Choroid plexus epithelial cell (primary cell): ENCODE results near the gene TRIM50.

Experiments
- DNase-seq: peaks from one replicate; pipeline ENCODE4 v3.0.0-alpha.2; 2010; ENCODE audit warnings: low read depth
- H3K4me3 ChIP-seq: 2 replicates; pipeline ENCODE4 v1.5.1; 2011; ENCODE audit warnings: low read depth, mild to moderate bottlenecking, control low read depth, low read length, moderate library complexity
- TF ChIP-seq, protein P1 (sequence below): conservative IDR thresholded peaks from 2 replicates; pipeline ENCODE4 v1.5.1; 2011; ENCODE audit warnings: low read depth, mild to moderate bottlenecking, control low read depth, inconsistent platforms, low read length, moderate library complexity

Gene TRIM50

DNA sequence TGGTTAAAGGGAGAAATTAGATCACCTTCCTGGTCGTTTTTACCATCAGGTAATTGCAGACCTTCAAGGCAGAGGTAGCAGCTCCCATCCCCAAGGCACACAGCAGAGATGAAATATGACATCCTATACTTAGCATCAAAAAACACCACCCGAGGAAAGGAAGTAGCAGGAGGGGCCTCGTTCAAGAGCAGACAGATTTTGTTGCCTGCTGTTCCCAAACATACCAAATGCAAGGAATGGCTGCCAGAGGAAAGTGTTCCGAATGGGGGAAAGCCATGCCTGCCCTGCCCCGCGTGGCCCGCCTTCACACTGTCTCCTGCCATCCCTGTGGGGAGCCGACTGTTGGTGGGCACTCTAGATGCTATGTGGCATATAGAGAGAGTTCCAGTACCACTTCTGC lies 18.1 kb upstream of the TRIM50 start:
- DNase-seq: no peak
- H3K4me3 ChIP-seq: no peak overlapping the region
- TF ChIP-seq, protein P1, sequence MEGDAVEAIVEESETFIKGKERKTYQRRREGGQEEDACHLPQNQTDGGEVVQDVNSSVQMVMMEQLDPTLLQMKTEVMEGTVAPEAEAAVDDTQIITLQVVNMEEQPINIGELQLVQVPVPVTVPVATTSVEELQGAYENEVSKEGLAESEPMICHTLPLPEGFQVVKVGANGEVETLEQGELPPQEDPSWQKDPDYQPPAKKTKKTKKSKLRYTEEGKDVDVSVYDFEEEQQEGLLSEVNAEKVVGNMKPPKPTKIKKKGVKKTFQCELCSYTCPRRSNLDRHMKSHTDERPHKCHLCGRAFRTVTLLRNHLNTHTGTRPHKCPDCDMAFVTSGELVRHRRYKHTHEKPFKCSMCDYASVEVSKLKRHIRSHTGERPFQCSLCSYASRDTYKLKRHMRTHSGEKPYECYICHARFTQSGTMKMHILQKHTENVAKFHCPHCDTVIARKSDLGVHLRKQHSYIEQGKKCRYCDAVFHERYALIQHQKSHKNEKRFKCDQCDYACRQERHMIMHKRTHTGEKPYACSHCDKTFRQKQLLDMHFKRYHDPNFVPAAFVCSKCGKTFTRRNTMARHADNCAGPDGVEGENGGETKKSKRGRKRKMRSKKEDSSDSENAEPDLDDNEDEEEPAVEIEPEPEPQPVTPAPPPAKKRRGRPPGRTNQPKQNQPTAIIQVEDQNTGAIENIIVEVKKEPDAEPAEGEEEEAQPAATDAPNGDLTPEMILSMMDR: no peak

DNA sequence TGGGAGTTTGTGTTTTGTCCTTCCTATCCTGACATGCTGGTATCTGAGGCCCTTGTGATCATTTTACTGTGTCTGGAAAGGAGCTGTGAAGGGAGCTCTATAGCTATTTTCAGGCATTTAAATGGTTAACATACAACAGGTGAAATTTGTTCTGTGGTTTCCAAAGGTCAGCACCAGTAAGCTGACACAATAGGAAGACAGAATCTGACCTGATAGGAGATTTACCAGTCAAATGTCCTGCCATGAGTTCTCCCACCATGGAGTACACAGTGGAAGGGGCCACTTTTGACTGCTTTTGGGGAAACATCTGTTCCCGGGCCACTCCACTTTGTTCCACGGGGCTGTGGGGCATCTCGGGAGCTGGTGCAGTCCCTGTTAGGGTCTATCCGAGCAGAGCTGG lies 17.7 kb upstream of the TRIM50 start:
- TF ChIP-seq, protein P1: no peak
- H3K4me3 ChIP-seq: no peak overlapping the region
- no peak for DNase-seq

DNA sequence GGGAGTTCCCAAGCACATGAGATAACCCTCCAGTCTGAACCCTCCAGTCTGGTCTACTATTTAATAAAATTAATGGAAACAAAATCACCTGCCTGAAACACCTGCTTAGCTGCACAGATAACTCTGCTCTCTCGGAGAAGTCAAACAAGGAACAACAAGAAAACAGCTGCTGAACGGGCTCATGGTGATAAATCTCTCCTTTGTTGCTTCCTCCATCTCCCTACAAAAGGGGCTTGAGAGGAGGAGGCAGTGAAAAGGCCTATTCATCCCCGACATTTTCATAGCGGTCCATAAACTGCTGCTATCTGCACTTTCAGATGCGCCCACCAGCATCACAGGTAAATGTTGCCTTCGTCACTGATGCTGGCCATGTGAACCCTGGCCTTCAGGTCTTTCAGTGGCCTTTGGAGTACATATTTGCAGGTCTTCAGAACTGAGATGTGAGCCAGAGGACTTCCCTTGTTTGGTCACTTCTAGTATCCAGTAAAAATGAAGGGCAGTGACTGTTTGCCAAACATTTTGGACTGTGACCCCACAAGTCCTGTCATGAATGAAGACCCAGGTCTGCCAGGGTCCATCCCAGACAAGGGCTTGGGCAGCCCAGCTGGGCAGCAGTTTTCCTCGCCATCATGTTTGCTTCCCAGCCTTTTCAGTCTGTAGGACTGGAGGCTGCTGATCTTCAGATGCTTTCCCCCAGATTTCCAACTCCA lies 15.9 kb upstream of the TRIM50 start:
- no peak for DNase-seq
- H3K4me3 ChIP-seq: no peak overlapping the region
- TF ChIP-seq, protein P1: no peak

DNA sequence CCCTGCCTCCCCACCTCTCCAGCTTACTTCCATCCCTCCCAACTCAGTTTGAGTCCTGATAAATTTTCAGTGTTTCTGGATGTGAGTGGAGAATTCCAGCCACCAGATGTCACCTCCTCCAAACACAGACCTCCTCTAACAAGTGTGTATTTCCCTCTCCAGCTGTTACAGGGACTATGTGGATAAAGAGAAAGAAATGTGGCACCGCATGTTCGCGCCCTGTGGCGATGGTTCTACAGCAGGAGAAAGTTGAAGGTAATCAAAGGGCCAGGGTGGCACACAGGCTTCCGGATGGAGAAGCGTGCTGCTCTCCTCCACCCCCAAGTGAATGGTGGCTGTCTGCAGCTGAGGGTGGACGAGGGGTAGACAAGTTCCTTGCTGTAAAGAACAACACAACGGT lies 14.8 kb upstream of the TRIM50 start:
- TF ChIP-seq, protein P1: peak; percentile 78
- peak; percentile 84 for DNase-seq
- peak overlapping the region; percentile 38 for H3K4me3 ChIP-seq

DNA sequence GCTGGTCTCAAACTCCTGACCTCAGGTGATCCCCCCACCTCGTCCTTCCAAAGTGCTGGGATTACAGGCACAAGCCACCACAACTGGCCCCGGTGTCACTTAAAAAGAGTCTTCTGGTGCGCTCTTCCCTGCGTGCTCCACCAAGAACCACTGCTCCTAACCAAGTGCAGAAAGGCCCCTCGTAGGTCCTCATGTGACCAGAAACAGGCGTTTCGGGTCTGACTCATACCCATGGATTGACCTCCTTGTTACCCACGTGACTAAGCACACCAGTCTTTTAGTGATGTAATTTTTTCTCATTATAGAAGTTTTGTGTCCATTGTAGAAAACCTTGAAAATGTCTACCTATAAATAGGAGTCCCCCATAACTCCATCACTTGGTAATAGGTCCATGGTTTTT lies 14.0 kb upstream of the TRIM50 start:
- DNase-seq: peak; percentile 93
- TF ChIP-seq, protein P1: no peak
- no peak overlapping the region for H3K4me3 ChIP-seq

DNA sequence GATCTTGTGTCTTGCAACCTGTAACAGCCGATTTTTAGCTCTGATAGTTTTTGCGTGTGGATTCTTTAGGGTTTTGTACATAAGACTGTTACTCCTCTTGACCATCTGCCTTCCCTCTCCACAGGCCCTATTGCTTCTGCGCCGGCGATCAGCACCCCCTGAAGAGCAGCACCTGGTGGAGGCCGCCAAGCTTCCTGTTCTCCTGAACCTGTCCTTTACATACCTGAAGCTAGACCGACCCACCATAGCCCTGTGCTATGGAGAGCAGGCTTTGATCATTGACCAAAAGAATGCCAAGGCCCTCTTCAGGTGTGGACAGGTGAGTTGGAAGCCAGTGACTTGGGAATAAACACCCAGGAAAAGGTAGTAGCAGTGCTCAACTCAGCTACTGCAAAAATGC lies 12.6 kb upstream of the TRIM50 start:
- TF ChIP-seq, protein P1: no peak
- no peak overlapping the region for H3K4me3 ChIP-seq
- no peak for DNase-seq

DNA sequence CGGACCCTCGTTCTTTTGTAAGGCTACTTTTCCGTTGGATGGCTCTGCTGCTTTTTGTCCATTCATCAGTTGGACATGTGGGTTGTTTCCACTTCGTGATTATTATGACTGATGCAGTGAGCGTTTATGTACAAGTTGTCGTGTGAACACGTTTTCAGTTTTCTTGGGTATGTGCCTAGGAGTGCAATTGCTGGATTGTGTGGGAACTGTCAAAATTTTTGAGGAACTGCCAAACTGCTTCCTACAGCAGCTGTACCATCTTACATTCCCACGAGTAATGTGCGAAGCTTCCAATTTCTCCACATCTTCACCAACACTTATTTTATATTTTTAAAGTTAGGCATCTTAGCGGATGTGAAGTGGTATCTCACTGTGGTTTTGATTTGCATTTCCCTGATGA lies 10.4 kb upstream of the TRIM50 start:
- TF ChIP-seq, protein P1: no peak
- H3K4me3 ChIP-seq: no peak overlapping the region
- no peak for DNase-seq
